ENCODE measurements around the gene SPAG16. TPM values are rescaled to one million over a fixed set of nuclear protein-coding genes. Genes with fewer than 3 reads are reported as not detected.

The SPAG16 gene
- total and polyA plus RNA-seq, 2 experiments from 2014 or later: 28.9 to 30.7 TPM

- H3K4me3 ChIP-seq: no peak overlapping the region
- H3K9me2 ChIP-seq (ENCODE audit: insufficient read depth): no peaks in the 10 kb centered on the region
- no peak overlapping the region for H3K9ac ChIP-seq
- H3K36me3 ChIP-seq (ENCODE audit: low read depth): no peaks in the 10 kb centered on the region
- WGBS, 2 experiments (ENCODE audit: low coverage in 1 of 2, low lambda C conversion rate in 2 of 2, missing lambda C conversion rate in 2 of 2): 69 to 76% methylated on average over 1 of the region's 1 CpG
- no peaks in the 10 kb centered on the region for H3K79me2 ChIP-seq (ENCODE audit: insufficient read depth)
- H3K9me3 ChIP-seq (ENCODE audit: low read depth): no peaks in the 10 kb centered on the region
- no peak overlapping the region for H3K27ac ChIP-seq
- H2AFZ ChIP-seq: no peak overlapping the region
- H3K4me2 ChIP-seq (ENCODE audit: unreplicated experiment): no peak overlapping the region
- TF ChIP-seq EZH2 (IDR thresholded peaks at IDR 0.05; ENCODE audit: insufficient read depth, poor library complexity, severe bottlenecking): no peak
- peaks cover 6% of the 10 kb centered on the region; the same call in 1 of the 2 replicates for H3K4me1 ChIP-seq (ENCODE audit: insufficient read depth)
- no peaks in the 10 kb centered on the region for H3F3A ChIP-seq (ENCODE audit: insufficient read depth)
- in situ Hi-C loops (cut with MboI): no loop called here
- no peaks in the 10 kb centered on the region for H4K20me1 ChIP-seq (ENCODE audit: insufficient read depth)
- H3K27me3 ChIP-seq (replicated peaks; ENCODE audit: insufficient read depth): no peaks in the 10 kb centered on the region
- peak; percentile 5 for DNase-seq
These were observed 793.5 kb downstream of the SPAG16 start for GRCh38 chr2:214077727-214078126.

- WGBS, 2 experiments (ENCODE audit: low coverage in 1 of 2, low lambda C conversion rate in 2 of 2, missing lambda C conversion rate in 2 of 2): 77 to 82% methylated on average over 2 of the region's 2 CpGs
- H3K9ac ChIP-seq: no peak overlapping the region
- no peaks in the 10 kb centered on the region for H3F3A ChIP-seq (ENCODE audit: insufficient read depth)
- TF ChIP-seq EZH2phosphoT487 (IDR thresholded peaks at IDR 0.05; ENCODE audit: insufficient read depth, low read depth) (no peak), EZH2 (IDR thresholded peaks at IDR 0.05; ENCODE audit: insufficient read depth, poor library complexity, severe bottlenecking) (no peak)
- no peak overlapping the region for H3K4me2 ChIP-seq (ENCODE audit: unreplicated experiment)
- H3K79me2 ChIP-seq (ENCODE audit: insufficient read depth): no peaks in the 10 kb centered on the region
- no peaks in the 10 kb centered on the region for H3K27me3 ChIP-seq (replicated peaks; ENCODE audit: insufficient read depth)
- no peak overlapping the region for H3K4me3 ChIP-seq
- DNase-seq: no peak
- H3K9me3 ChIP-seq (ENCODE audit: low read depth): no peaks in the 10 kb centered on the region
- H4K20me1 ChIP-seq (ENCODE audit: insufficient read depth): no peaks in the 10 kb centered on the region
- H3K4me1 ChIP-seq (ENCODE audit: insufficient read depth): peaks cover 6% of the 10 kb centered on the region; the same call in 1 of the 2 replicates
- no peaks in the 10 kb centered on the region for H3K36me3 ChIP-seq (ENCODE audit: low read depth)
- in situ Hi-C loops (cut with MboI): no loop called here
- H3K9me2 ChIP-seq (ENCODE audit: insufficient read depth): peaks cover 1% of the 10 kb centered on the region; the same call in 1 of the 2 replicates
- H3K27ac ChIP-seq: no peak overlapping the region
- no peak overlapping the region for H2AFZ ChIP-seq
These were observed 794.8 kb downstream of the SPAG16 start for GRCh38 chr2:214079032-214079431.

GRCh38 chr2:214088536-214088935 is 804.3 kb downstream of the SPAG16 start:
- TF ChIP-seq EZH2phosphoT487 (IDR thresholded peaks at IDR 0.05; ENCODE audit: insufficient read depth, low read depth) (no peak), EZH2 (IDR thresholded peaks at IDR 0.05; ENCODE audit: insufficient read depth, poor library complexity, severe bottlenecking) (no peak)
- Histone ChIP-seq H3K9me3 (ENCODE audit: low read depth) (no peaks in the 10 kb centered on the region), H3K9ac (no peak overlapping the region), H3K4me1 (ENCODE audit: insufficient read depth) (no peaks in the 10 kb centered on the region), H3K27ac (no peak overlapping the region), H3K4me3 (no peak overlapping the region), H3K9me2 (ENCODE audit: insufficient read depth) (peaks cover 4% of the 10 kb centered on the region; the same call in 1 of the 2 replicates), H4K20me1 (ENCODE audit: insufficient read depth) (no peaks in the 10 kb centered on the region), H2AFZ (no peak overlapping the region), H3K27me3 (replicated peaks; ENCODE audit: insufficient read depth) (no peaks in the 10 kb centered on the region), H3K36me3 (ENCODE audit: low read depth) (no peaks in the 10 kb centered on the region), H3F3A (ENCODE audit: insufficient read depth) (no peaks in the 10 kb centered on the region), H3K79me2 (ENCODE audit: insufficient read depth) (no peaks in the 10 kb centered on the region), H3K4me2 (ENCODE audit: unreplicated experiment) (no peak overlapping the region)
- 28 to 41% methylated on average over 1 of the region's 1 CpG for WGBS, 2 experiments (ENCODE audit: low coverage in 1 of 2, low lambda C conversion rate in 2 of 2, missing lambda C conversion rate in 2 of 2)
- in situ Hi-C loops (cut with MboI): no loop called here
- no peak for DNase-seq

- no peaks in the 10 kb centered on the region for H3K9me3 ChIP-seq (ENCODE audit: low read depth)
- no peak overlapping the region for H2AFZ ChIP-seq
- no peak for DNase-seq
- H4K20me1 ChIP-seq (ENCODE audit: insufficient read depth): no peaks in the 10 kb centered on the region
- no peaks in the 10 kb centered on the region for H3K27me3 ChIP-seq (replicated peaks; ENCODE audit: insufficient read depth)
- no peaks in the 10 kb centered on the region for H3K36me3 ChIP-seq (ENCODE audit: low read depth)
- no peak overlapping the region for H3K4me2 ChIP-seq (ENCODE audit: unreplicated experiment)
- H3K9me2 ChIP-seq (ENCODE audit: insufficient read depth): no peaks in the 10 kb centered on the region
- H3K4me1 ChIP-seq (ENCODE audit: insufficient read depth): no peaks in the 10 kb centered on the region
- in situ Hi-C loops (cut with MboI): no loop called here
- 82 to 85% methylated on average over 4 of the region's 4 CpGs for WGBS, 2 experiments (ENCODE audit: low coverage in 1 of 2, low lambda C conversion rate in 2 of 2, missing lambda C conversion rate in 2 of 2)
- TF ChIP-seq EZH2phosphoT487 (IDR thresholded peaks at IDR 0.05; ENCODE audit: insufficient read depth, low read depth) (no peak), EZH2 (IDR thresholded peaks at IDR 0.05; ENCODE audit: insufficient read depth, poor library complexity, severe bottlenecking) (no peak)
- no peaks in the 10 kb centered on the region for H3F3A ChIP-seq (ENCODE audit: insufficient read depth)
- no peak overlapping the region for H3K4me3 ChIP-seq
- no peak overlapping the region for H3K9ac ChIP-seq
- H3K27ac ChIP-seq: no peak overlapping the region
- no peaks in the 10 kb centered on the region for H3K79me2 ChIP-seq (ENCODE audit: insufficient read depth)
These were observed 812.0 kb downstream of the SPAG16 start for GRCh38 chr2:214096208-214096715.

GRCh38 chr2:214098811-214099210 is 814.5 kb downstream of the SPAG16 start:
- Histone ChIP-seq H3K27ac (no peak overlapping the region), H3K36me3 (ENCODE audit: low read depth) (no peaks in the 10 kb centered on the region), H3K79me2 (ENCODE audit: insufficient read depth) (no peaks in the 10 kb centered on the region), H3K4me1 (ENCODE audit: insufficient read depth) (no peaks in the 10 kb centered on the region), H3K9me2 (ENCODE audit: insufficient read depth) (no peaks in the 10 kb centered on the region), H4K20me1 (ENCODE audit: insufficient read depth) (no peaks in the 10 kb centered on the region), H3K4me3 (no peak overlapping the region), H3K9me3 (ENCODE audit: low read depth) (no peaks in the 10 kb centered on the region), H3K27me3 (replicated peaks; ENCODE audit: insufficient read depth) (no peaks in the 10 kb centered on the region), H3F3A (ENCODE audit: insufficient read depth) (no peaks in the 10 kb centered on the region), H3K4me2 (ENCODE audit: unreplicated experiment) (no peak overlapping the region), H2AFZ (no peak overlapping the region), H3K9ac (no peak overlapping the region)
- TF ChIP-seq EZH2phosphoT487 (IDR thresholded peaks at IDR 0.05; ENCODE audit: insufficient read depth, low read depth) (no peak), EZH2 (IDR thresholded peaks at IDR 0.05; ENCODE audit: insufficient read depth, poor library complexity, severe bottlenecking) (no peak)
- in situ Hi-C loops (cut with MboI): no loop called here
- 42 to 50% methylated on average over 1 of the region's 1 CpG for WGBS, 2 experiments (ENCODE audit: low coverage in 1 of 2, low lambda C conversion rate in 2 of 2, missing lambda C conversion rate in 2 of 2)
- DNase-seq: no peak

Measured in GM23248 (cell line).